CD4-positive, alpha-beta T cell (primary cell): Measurements from ENCODE around the gene FAM234A. TPM values are rescaled to one million over a fixed set of nuclear protein-coding genes. Genes with fewer than 3 reads are reported as not detected.

Experiments
- ATAC-seq: fragments of 200-7000 bp; cut with Tn5 transposase; one replicate; pipeline ENCODE4 v1.10.0; 2022; ENCODE audit warnings: mild to moderate bottlenecking; ENCODE audit not compliant: poor library complexity
- CTCF ChIA-PET: fragments of 350-600 bp; sonication (Branson Sonifier 250); formaldehyde crosslinking; loops from one replicate; lab custom pipeline; 2021; ENCODE audit warnings: antibody characterized with exemption, inconsistent platforms; lab: Charles Lee
- POLR2A ChIA-PET: fragments of 350-600 bp; sonication (Branson Sonifier 250); formaldehyde crosslinking; loops from one replicate; lab custom pipeline; 2021; ENCODE audit warnings: antibody characterized with exemption, inconsistent platforms; lab: Charles Lee
- DNase-seq, 14 experiments: peaks; one replicate each; pipeline ENCODE4 v3.0.0-alpha.2; 2013 to 2020; ENCODE audit warnings: mixed read lengths in 2 of 14
- H3K27ac ChIP-seq, 2 donors: one replicate each; pipeline versions ENCODE4 v1.5.1 to v1.7.0; 2013; ENCODE audit warnings: low read length in 2 of 2, low read depth in 1 of 2, mild to moderate bottlenecking in 1 of 2
- H3K27me3 ChIP-seq, 2 experiments: 1 replicate in 1 of 2; 2 replicates in 1 of 2; pipeline versions ENCODE4 v1.6.1 to v1.7.0; 2013; ENCODE audit warnings: low read length in 2 of 2, control low read depth in 1 of 2, mild to moderate bottlenecking in 1 of 2, moderate library complexity in 1 of 2; ENCODE audit not compliant: insufficient read depth in 2 of 2, control insufficient read depth in 1 of 2
- H3K36me3 ChIP-seq: one replicate; pipeline ENCODE4 v1.6.1; 2013; ENCODE audit warnings: low read length, control low read depth; ENCODE audit not compliant: insufficient read depth
- H3K4me1 ChIP-seq: one replicate; pipeline ENCODE4 v1.6.1; 2013; ENCODE audit warnings: low read length, control low read depth; ENCODE audit not compliant: insufficient read depth
- H3K4me3 ChIP-seq: one replicate; pipeline ENCODE4 v1.5.1; 2013; ENCODE audit warnings: mild to moderate bottlenecking, low read length, moderate library complexity
- H3K9me3 ChIP-seq, 2 experiments: 1 replicate in 1 of 2; 2 replicates in 1 of 2; pipeline versions ENCODE4 v1.6.1 to v1.7.0; 2013; ENCODE audit warnings: low read length in 2 of 2, mild to moderate bottlenecking in 2 of 2, control low read depth in 1 of 2, moderate library complexity in 1 of 2; ENCODE audit not compliant: control insufficient read depth in 1 of 2, insufficient read depth in 1 of 2
- H3K27ac Mint-ChIP-seq: one replicate; pipeline ENCODE4 v1.8.0; 2020; ENCODE audit warnings: mixed read lengths
- H3K27me3 Mint-ChIP-seq: one replicate; pipeline ENCODE4 v1.8.0; 2021; ENCODE audit warnings: mixed read lengths
- H3K36me3 Mint-ChIP-seq: one replicate; pipeline ENCODE4 v1.8.0; 2021; ENCODE audit warnings: low read depth, mixed read lengths
- H3K4me1 Mint-ChIP-seq: one replicate; pipeline ENCODE4 v1.8.0; 2021; ENCODE audit warnings: low read depth, mixed read lengths
- H3K4me3 Mint-ChIP-seq: one replicate; pipeline ENCODE4 v1.8.0; 2020; ENCODE audit warnings: mild to moderate bottlenecking, mixed read lengths
- H3K9me3 Mint-ChIP-seq: one replicate; pipeline ENCODE4 v1.8.0; 2020; ENCODE audit warnings: mixed read lengths
- intact Hi-C, 2 experiments: fragments of 100-400 bp; cut with DNase I in 1 of 2; cut with micrococcal nuclease in 1 of 2; formaldehyde crosslinking; loops; one replicate each; pipeline versions ENCODE4 v1.15.1 to v1.9.0; 2023 to 2025; cut with DNase I, micrococcal nuclease
- total RNA-seq, 174 experiments: library from RNA in 2 of 174; stranded (reverse) in 2 of 174; gene quantifications; one replicate each; pipeline ENCODE4 v1.2.3 and lab custom pipeline; 2021 to 2026
- TF ChIP-seq, protein P1 (sequence below): fragments of 200-600 bp; IDR thresholded peaks from one replicate; pipeline ENCODE4 v1.8.0; 2022; ENCODE audit warnings: antibody characterized with exemption, mild to moderate bottlenecking

FAM234A gene
- total RNA-seq, 2 experiments from 2014 or later, result 15.6 to 17.0 TPM

DNA sequence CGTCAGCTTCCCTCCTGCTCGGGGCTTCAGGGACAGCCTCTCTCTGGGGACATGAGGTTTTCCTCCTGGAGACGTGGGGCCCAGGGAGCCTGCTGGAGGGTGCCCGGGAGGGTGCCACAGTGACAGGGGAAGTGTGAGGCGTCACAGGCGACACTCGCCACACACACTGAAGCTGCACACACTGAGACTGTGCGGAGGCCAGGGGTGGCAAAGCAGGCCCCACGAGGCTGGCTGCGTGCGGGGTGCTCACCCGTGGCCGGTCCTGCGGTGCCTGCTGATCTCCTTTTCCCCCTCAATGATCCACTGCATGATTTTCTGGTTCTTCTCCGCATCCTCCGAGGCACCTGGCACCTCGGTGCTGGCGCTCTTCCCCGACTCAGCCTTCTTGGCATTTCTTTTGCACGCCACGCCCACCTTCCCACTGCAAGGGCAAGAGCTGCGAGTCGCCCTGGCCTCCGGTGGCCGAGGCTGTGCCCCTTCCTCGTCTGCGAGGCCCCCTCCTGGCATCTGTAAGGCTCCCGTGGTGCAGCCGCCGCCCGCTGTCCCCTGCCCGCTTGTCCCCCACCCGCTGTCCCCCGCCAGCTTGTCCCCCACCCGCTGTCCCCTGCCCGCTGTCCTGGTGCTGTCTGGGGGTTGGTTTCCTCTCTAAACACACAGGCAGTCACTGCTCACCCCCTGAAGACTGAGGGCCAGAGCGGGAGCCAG is 62.3 kb downstream of the FAM234A start:
- no peak overlapping the region for H3K4me3 ChIP-seq
- ATAC-seq (no peak), DNase-seq (no peak)
- H3K9me3 ChIP-seq, result no peaks in the 10 kb centered on the region
- Mint-ChIP-seq H3K27ac (no peak overlapping the region), H3K36me3 (peaks cover 25% of the 10 kb centered on the region), H3K4me1 (no peaks in the 10 kb centered on the region), H3K27me3 (no peaks in the 10 kb centered on the region), H3K9me3 (no peaks in the 10 kb centered on the region), H3K4me3 (no peak overlapping the region)
- H3K27me3 ChIP-seq, result no peaks in the 10 kb centered on the region
- ChIA-PET CTCF (no interaction called here), POLR2A (no interaction called here)
- intact Hi-C loops, result no loop called here
- TF ChIP-seq, protein P1, sequence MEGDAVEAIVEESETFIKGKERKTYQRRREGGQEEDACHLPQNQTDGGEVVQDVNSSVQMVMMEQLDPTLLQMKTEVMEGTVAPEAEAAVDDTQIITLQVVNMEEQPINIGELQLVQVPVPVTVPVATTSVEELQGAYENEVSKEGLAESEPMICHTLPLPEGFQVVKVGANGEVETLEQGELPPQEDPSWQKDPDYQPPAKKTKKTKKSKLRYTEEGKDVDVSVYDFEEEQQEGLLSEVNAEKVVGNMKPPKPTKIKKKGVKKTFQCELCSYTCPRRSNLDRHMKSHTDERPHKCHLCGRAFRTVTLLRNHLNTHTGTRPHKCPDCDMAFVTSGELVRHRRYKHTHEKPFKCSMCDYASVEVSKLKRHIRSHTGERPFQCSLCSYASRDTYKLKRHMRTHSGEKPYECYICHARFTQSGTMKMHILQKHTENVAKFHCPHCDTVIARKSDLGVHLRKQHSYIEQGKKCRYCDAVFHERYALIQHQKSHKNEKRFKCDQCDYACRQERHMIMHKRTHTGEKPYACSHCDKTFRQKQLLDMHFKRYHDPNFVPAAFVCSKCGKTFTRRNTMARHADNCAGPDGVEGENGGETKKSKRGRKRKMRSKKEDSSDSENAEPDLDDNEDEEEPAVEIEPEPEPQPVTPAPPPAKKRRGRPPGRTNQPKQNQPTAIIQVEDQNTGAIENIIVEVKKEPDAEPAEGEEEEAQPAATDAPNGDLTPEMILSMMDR, result no peak
- H3K27ac ChIP-seq, result no peak overlapping the region
- H3K4me1 ChIP-seq, result no peaks in the 10 kb centered on the region
- H3K36me3 ChIP-seq, result peaks cover 48% of the 10 kb centered on the region

DNA sequence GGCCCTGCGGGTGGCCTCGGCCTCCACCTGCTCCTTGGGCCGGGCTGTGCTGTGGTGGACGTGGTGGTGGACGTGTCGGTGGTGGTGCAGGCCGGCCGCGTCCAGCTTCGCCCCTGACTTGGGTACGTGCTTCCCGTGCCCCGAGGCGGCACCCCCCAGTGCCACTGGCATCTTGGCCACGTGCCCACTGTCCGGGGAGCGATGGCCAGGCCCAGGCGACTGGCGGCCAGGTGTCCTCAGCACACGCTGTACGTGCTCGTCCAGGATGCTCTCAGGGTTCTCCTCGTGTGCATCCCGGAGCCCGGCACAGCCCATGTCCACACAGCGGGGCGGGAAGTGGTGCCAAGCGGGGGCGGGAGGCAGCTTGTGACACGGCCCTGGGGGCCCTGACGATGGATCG is 63.2 kb downstream of the FAM234A start:
- TF ChIP-seq, protein P1, result no peak
- H3K9me3 ChIP-seq, result no peaks in the 10 kb centered on the region
- intact Hi-C loops, result no loop called here
- H3K27me3 ChIP-seq, result no peaks in the 10 kb centered on the region
- DNase-seq (no peak), ATAC-seq (no peak)
- Mint-ChIP-seq H3K4me3 (no peak overlapping the region), H3K9me3 (no peaks in the 10 kb centered on the region), H3K36me3 (peaks cover 20% of the 10 kb centered on the region), H3K27ac (no peak overlapping the region), H3K27me3 (no peaks in the 10 kb centered on the region), H3K4me1 (no peaks in the 10 kb centered on the region)
- POLR2A ChIA-PET, result no interaction called here
- no peak overlapping the region for H3K27ac ChIP-seq
- H3K4me1 ChIP-seq, result no peaks in the 10 kb centered on the region
- CTCF ChIA-PET, result interaction anchor here (0.6 kb wide), 1 partner anchor 159 kb away, joined by 4 read pairs; no protein-coding TSS in a partner anchor
- H3K4me3 ChIP-seq, result no peak overlapping the region
- H3K36me3 ChIP-seq, result peaks cover 48% of the 10 kb centered on the region

DNA sequence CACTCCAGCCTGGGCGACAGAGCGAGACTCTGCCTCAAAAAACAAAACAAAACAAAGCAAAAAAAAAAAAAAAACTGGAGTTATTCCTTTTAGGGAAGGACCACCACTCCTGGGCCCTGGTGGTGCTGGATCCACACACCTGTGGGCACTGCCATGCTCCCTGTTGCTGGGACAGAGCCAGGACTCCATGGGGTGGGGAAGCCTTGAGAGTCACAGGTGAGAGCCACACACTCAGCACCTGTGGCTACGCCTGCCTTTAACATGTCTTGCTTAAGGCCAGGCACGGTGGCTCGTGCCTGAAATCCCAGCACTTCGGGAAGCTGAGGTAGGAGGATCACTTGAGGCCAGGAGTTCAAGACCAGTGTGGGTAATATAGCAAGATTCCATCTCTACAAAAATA is 66.6 kb downstream of the FAM234A start:
- ATAC-seq (no peak), DNase-seq (no peak)
- no peaks in the 10 kb centered on the region for H3K9me3 ChIP-seq
- no peaks in the 10 kb centered on the region for H3K27me3 ChIP-seq
- POLR2A ChIA-PET, result no interaction called here
- intact Hi-C loops, result no loop called here
- peaks cover 26% of the 10 kb centered on the region for H3K36me3 Mint-ChIP-seq
- H3K27me3 Mint-ChIP-seq, result no peaks in the 10 kb centered on the region
- TF ChIP-seq, protein P1, result no peak
- no peaks in the 10 kb centered on the region for H3K4me1 ChIP-seq
- peaks cover 56% of the 10 kb centered on the region for H3K36me3 ChIP-seq
- H3K27ac ChIP-seq, result no peak overlapping the region
- no peak overlapping the region for H3K4me3 Mint-ChIP-seq
- CTCF ChIA-PET, result no interaction called here
- H3K4me1 Mint-ChIP-seq, result no peaks in the 10 kb centered on the region
- no peaks in the 10 kb centered on the region for H3K9me3 Mint-ChIP-seq
- no peak overlapping the region for H3K4me3 ChIP-seq
- no peak overlapping the region for H3K27ac Mint-ChIP-seq
